ENCODE results near the gene CIB4.

- TF ChIP-seq CTCF (IDR thresholded peaks at IDR 0.05) (no peak), EP300 (IDR thresholded peaks at IDR 0.05) (no peak), POLR2A (IDR thresholded peaks at IDR 0.05) (no peak)
These were observed 27.9 kb upstream of the CIB4 start for GRCh38 chr2:26668856-26669750.

Measured in ovary (tissue), 3 donors.